ENCODE results near the gene NHERF2. TPM values are rescaled to one million over a fixed set of nuclear protein-coding genes. Genes with fewer than 3 reads are reported as not detected.

The NHERF2 gene
- total RNA-seq, 1 donor from 2014 or later: 235 TPM

DNA sequence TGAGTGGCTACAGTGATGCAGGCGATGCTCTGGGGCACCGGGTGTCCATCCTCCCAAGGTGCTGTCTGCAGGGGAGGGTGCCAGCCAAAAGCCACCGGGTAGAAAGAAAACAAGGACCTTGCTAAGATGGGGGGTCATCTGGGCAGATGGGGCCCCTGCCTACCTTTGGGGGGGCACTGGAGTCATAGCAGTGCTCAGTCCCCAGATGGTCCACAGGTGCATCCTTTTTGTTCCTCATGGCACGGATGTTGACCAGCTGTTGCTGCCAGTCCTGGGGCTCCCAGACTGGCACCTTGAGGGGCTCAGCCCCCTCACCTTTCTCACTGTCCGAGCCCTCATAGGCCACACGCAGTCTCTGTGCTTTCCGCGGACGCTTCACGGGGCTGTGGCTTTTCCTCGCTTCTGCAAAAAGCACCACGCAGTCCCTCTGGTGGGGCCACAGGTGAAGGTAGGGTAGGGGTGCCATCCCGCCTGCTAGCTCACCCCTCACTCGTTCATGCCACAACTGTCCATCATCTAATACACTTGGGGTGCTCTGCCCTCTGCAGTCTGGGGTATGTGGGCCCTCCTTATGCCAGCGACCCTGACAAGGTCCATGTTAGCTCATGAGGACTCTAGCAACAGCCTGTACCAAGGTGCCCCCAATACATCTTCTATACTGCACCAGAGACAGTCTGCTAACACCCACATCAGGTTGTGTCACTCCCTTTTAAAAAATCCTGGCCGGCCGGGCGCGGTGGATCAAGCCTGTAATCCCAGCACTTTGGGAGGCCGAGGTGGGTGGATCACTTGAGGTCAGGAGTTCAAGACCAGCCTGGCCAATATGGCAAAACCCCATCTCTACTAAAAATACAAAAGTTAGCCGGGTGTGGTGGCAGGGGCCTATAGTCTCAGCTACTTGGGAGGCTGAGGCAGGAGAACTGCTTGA, 19.5 kb downstream of the NHERF2 start:
- intact Hi-C loops (cut with micrococcal nuclease): no loop called here
- ATAC-seq (no peak), DNase-seq (no peak)

DNA sequence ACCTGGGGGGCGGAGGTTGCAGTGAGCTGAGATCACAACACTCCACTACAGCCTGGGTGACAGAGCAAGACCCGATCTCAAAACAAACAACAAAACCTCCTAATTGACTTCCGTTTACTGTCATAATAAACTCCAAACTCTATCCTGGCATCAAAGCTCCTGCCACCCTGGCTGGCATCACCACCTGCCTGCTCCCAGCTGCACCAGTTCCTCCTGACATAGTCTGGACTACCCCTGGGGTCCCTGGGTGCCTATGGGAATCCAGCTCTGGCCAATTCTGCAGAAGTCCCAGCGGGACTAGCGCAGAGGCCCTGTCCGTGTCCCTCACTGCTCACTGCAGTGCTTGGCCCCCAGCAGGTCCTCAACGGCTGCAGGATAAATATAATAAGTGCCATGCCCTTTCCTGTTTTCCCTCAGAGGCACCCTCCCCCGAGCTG, 20.2 kb downstream of the NHERF2 start:
- DNase-seq (no peak), ATAC-seq (no peak)
- intact Hi-C loops (cut with micrococcal nuclease): no loop called here

GRCh38 chr16:2047330-2048115, 20.8 kb downstream of the NHERF2 start, which contains the start of the genes NTHL1 and TSC2:
Gene NTHL1 (minus strand): TSS chr16:2047834. CDS start chr16:2047823, 11 bp downstream.
Gene TSC2 (plus strand): TSS chr16:2047985. CDS start chr16:2048616, 631 bp downstream.
- ATAC-seq: peak; percentile 94
- intact Hi-C loops (cut with micrococcal nuclease): no loop called here
- DNase-seq: peak; percentile 98

DNA sequence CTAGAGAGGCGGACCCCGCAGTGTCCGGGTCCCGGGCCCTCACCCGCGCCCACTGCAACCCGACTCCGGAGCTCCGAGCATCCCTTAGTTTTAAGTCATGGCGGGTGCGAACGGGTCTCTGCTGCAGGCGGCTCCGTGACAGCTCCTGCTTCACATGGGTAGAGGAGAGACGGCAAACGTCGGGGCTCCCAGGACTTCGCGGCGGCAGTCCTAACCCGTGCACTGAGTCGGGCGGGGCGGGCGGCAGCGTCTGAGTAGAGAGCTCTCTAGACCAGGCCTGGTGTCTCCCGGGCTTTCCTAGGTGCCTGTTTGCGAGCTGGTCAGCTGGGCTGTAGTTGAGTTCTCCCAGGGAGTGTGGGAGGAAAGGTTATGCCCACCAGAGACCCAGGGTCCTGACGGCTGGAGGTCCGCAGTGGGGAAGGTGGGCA, 21.4 kb downstream of the NHERF2 start:
- DNase-seq (no peak), ATAC-seq (no peak)
- intact Hi-C loops (cut with micrococcal nuclease): no loop called here

DNA sequence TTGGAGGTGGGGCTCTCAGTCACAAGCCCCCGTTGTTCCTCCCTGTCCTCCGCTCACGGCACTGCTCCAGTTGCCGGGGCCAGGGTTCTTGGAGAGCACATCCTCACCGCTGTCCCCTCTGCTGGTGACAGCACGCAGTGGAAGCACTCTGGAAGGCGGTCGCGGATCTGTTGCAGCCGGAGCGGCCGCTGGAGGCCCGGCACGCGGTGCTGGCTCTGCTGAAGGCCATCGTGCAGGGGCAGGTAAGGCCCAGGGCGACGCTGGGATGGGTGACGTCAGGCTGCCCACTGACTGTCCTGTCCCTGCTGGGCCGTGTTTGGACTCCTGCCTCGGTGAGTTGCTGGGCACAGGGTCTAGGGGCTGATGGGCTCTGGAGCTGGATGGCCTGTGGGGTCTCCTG, 26.5 kb downstream of the NHERF2 start:
- intact Hi-C loops (cut with micrococcal nuclease): no loop called here
- ATAC-seq (no peak), DNase-seq (no peak)

- no peak for ATAC-seq
- intact Hi-C loops (cut with micrococcal nuclease): no loop called here
These were observed 27.2 kb downstream of the NHERF2 start for GRCh38 chr16:2053897-2054296.

DNA sequence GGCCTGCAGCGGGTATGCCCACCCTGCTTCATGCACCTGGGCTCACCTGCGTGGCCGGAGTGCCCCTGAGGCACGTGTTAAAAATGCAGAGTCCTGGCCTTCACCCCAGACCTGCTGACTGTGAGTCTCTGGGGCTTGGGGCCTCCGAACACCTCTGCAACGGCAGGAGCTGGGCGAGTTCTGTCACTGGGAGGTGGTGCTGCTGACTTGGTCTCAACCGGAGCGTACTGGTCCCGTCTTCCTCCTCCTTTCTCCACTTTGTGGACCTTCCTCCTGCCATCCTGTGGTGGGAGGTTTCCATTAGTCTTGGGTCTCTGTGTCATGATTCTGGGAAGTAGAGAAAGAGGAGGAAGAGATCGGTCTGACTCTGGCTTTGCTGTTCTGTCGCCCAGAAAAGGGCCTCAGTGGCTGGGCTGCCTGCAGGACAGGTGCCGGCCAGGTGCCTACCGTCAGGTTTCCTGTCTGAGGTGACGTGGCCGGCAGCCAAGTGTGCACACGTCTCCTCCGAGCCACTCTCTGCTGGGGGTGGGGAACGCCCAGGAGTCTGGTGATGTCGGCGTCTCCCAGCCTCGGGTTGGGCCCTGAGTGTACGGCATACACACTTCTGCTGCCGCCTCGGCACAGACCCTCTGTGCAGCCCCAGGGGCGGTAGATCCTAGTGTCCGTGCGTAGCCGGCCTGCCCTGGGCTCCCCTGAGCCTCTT, 28.0 kb downstream of the NHERF2 start:
- intact Hi-C loops (cut with micrococcal nuclease): no loop called here
- no peak for DNase-seq
- no peak for ATAC-seq

More at GRCh38 chr16:2053897-2054296, 27.2 kb downstream of the NHERF2 start:
- no peak for DNase-seq

DNA sequence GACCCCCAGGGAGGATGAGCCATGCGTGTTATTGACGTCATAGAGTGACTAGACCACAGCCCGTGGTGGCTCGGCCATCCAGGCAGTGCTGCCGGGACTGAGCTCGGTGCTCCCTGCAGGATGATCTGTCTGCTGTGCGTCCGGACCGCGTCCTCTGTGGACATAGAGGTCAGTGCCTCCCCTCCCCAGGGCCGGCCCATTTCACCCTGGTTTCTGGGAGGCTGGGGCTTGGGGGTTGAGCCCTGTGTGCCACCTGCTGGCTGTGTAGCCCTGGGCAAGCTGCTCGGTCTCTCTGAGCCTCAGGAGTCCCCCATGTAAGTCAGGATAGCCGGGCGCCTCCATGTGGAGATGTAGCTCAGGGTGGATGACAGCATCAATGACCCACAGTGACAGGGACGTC, 29.4 kb downstream of the NHERF2 start:
- intact Hi-C loops (cut with micrococcal nuclease): no loop called here
- ATAC-seq (peak; percentile 49), DNase-seq (no peak)

- peak; percentile 26 for ATAC-seq
- intact Hi-C loops (cut with micrococcal nuclease): no loop called here
- no peak for DNase-seq
These were observed 30.1 kb downstream of the NHERF2 start for GRCh38 chr16:2056681-2057407.

DNA sequence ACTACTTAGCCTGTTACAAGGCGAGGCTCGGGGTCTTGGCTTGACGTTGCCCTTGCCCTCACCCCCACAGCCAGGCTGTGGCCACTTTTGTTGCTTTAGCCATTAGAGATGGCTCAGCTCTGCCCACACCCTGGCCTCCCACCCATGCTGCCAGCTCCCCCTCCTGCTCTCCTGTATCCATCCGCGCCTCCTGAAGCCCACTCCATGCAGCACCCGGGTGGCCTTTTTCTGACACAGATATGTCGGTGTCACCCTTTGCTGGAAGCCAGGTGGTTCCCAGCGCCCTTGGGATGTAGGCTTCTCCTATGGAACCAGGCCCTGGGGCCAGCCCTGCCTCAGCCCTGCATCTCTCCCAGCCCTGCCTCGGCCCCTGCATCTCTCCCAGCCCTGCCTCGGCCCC, 30.7 kb downstream of the NHERF2 start:
- intact Hi-C loops (cut with micrococcal nuclease): no loop called here
- DNase-seq (no peak), ATAC-seq (no peak)

- intact Hi-C loops (cut with micrococcal nuclease): no loop called here
- ATAC-seq (no peak), DNase-seq (no peak)
These were observed 31.7 kb downstream of the NHERF2 start for GRCh38 chr16:2058420-2058819.

- intact Hi-C loops (cut with micrococcal nuclease): no loop called here
- no peak for ATAC-seq
These were observed 32.2 kb downstream of the NHERF2 start for GRCh38 chr16:2058872-2059271.

GRCh38 chr16:2060346-2060745, 33.6 kb downstream of the NHERF2 start:
- intact Hi-C loops (cut with micrococcal nuclease): no loop called here
- no peak for DNase-seq
- ATAC-seq: no peak

More at GRCh38 chr16:2058872-2059271, 32.2 kb downstream of the NHERF2 start:
- no peak for DNase-seq

- ATAC-seq (no peak), DNase-seq (no peak)
- intact Hi-C loops (cut with micrococcal nuclease): no loop called here
These were observed 34.3 kb downstream of the NHERF2 start for GRCh38 chr16:2061023-2061422.

GRCh38 chr16:2061526-2061925, 34.8 kb downstream of the NHERF2 start:
- DNase-seq: no peak
- ATAC-seq: no peak
- intact Hi-C loops (cut with micrococcal nuclease): no loop called here

GRCh38 chr16:2062801-2063200, 36.1 kb downstream of the NHERF2 start:
- no peak for ATAC-seq
- DNase-seq: no peak
- intact Hi-C loops (cut with micrococcal nuclease): no loop called here

DNA sequence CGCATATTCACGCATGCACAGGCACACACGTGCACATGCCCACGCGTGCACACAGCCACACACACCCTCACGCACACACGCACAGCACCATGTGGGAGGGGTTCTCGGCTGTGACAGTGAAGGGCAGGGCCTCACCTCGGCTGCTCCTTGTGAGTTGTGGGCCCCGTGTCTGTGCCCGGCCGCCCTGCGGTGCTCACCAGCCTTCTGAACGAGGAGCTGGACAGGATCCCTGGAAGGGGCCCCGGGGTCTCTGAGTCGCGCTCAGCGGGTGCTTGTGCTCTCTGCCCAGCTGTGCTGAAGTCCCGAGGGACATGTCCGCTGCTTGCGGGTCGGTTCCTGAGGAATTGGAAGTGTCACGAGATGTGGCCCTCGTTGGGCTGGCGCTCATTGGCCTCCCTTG, 37.2 kb downstream of the NHERF2 start:
- ATAC-seq: no peak
- DNase-seq: no peak
- intact Hi-C loops (cut with micrococcal nuclease): no loop called here

- intact Hi-C loops (cut with micrococcal nuclease): no loop called here
- ATAC-seq (no peak), DNase-seq (no peak)
These were observed 37.8 kb downstream of the NHERF2 start for GRCh38 chr16:2064368-2064945.
